GM23248 (cell line): ENCODE data around the gene FSTL1. TPM values are rescaled to one million over a fixed set of nuclear protein-coding genes. Genes with fewer than 3 reads are reported as not detected.

Experiments
- DNase-seq: peaks from one replicate; pipeline ENCODE4 v3.0.0-alpha.2; 2015
- H2AFZ ChIP-seq: fragments of 200-600 bp; sonication (generic); 2 replicates; pipeline ENCODE4 v1.6.1; 2016; ENCODE audit warnings: antibody characterized with exemption
- H3F3A ChIP-seq: fragments of 200-600 bp; sonication (generic); 2 replicates; pipeline ENCODE4 v1.6.1; 2016; ENCODE audit warnings: mild to moderate bottlenecking, antibody characterized with exemption, mixed run types; ENCODE audit not compliant: insufficient read depth
- H3K27ac ChIP-seq: fragments of 200-600 bp; sonication (generic); 2 replicates; pipeline ENCODE4 v1.5.1; 2016; ENCODE audit warnings: mild to moderate bottlenecking
- H3K27me3 ChIP-seq: fragments of 200-600 bp; sonication (generic); replicated peaks from 2 replicates; pipeline ENCODE4 v1.6.1; 2016; ENCODE audit warnings: mild to moderate bottlenecking; ENCODE audit not compliant: insufficient read depth
- H3K36me3 ChIP-seq: fragments of 200-600 bp; sonication (generic); 2 replicates; pipeline ENCODE4 v1.6.1; 2016; ENCODE audit warnings: low read depth, mild to moderate bottlenecking
- H3K4me1 ChIP-seq: fragments of 200-600 bp; sonication (generic); 2 replicates; pipeline ENCODE4 v1.6.1; 2016; ENCODE audit warnings: mild to moderate bottlenecking; ENCODE audit not compliant: insufficient read depth
- H3K4me2 ChIP-seq: fragments of 200-600 bp; sonication (generic); one replicate; pipeline ENCODE4 v1.6.1; 2016; ENCODE audit warnings: mild to moderate bottlenecking; ENCODE audit not compliant: unreplicated experiment
- H3K4me3 ChIP-seq: fragments of 200-600 bp; sonication (generic); 2 replicates; pipeline ENCODE4 v1.5.1; 2016; ENCODE audit warnings: mild to moderate bottlenecking
- H3K79me2 ChIP-seq: fragments of 200-600 bp; sonication (generic); 2 replicates; pipeline ENCODE4 v1.6.1; 2016; ENCODE audit warnings: mild to moderate bottlenecking; ENCODE audit not compliant: insufficient read depth
- H3K9ac ChIP-seq: fragments of 200-600 bp; sonication (generic); 2 replicates; pipeline ENCODE4 v1.6.1; 2016; ENCODE audit warnings: mild to moderate bottlenecking
- H3K9me2 ChIP-seq: fragments of 200-600 bp; sonication (generic); 2 replicates; pipeline ENCODE4 v1.6.1; 2016; ENCODE audit warnings: mixed run types, mild to moderate bottlenecking, moderate library complexity; ENCODE audit not compliant: insufficient read depth
- H3K9me3 ChIP-seq: fragments of 200-600 bp; sonication (generic); one replicate; pipeline ENCODE4 v1.6.1; 2017; ENCODE audit warnings: low read depth
- H4K20me1 ChIP-seq: fragments of 200-600 bp; sonication (generic); 2 replicates; pipeline ENCODE4 v1.6.0; 2016; ENCODE audit not compliant: insufficient read depth
- EZH2 ChIP-seq: fragments of 200-600 bp; sonication (generic); IDR thresholded peaks from 2 replicates; pipeline ENCODE4 v1.6.1; 2018; ENCODE audit warnings: antibody characterized with exemption, mild to moderate bottlenecking; ENCODE audit not compliant: insufficient read depth, poor library complexity, severe bottlenecking
- EZH2phosphoT487 ChIP-seq: fragments of 200-600 bp; sonication (generic); IDR thresholded peaks from 2 replicates; pipeline ENCODE4 v1.6.1; 2018; ENCODE audit warnings: antibody characterized with exemption, moderate library complexity, mild to moderate bottlenecking, low read depth; ENCODE audit not compliant: insufficient read depth
- WGBS, 2 experiments: methylation state at CpG; one replicate each; pipeline ENCODE4 v1.1.6; 2015 to 2017; ENCODE audit warnings: low lambda C conversion rate in 2 of 2, low coverage in 1 of 2; ENCODE audit errors: missing lambda C conversion rate in 2 of 2; 5-methylcytosine and 5-hydroxymethylcytosine counted together
- in situ Hi-C: fragments of 300-500 bp; cut with MboI; formaldehyde crosslinking; loops from 2 replicates; pipeline ENCODE4 v1.15.0; 2020
- polyA plus RNA-seq: library from polyadenylated mRNA; unstranded; fragments of >200 nt; fragmentation: Nextera tagmentation; extraction: Ambion mirVana; gene quantifications from 2 replicates; pipeline ENCODE4 v1.2.1, GENCODE V29; 2016
- total RNA-seq: library from RNA; depleted of rRNA; stranded (reverse); fragments of >200 nt; shearing (Covaris generic); gene quantifications from 2 replicates; pipeline ENCODE4 v1.2.3, GENCODE V29; 2014

The FSTL1 gene
- total and polyA plus RNA-seq, 2 experiments from 2014 or later, result 1,910 to 4,171 TPM

DNA sequence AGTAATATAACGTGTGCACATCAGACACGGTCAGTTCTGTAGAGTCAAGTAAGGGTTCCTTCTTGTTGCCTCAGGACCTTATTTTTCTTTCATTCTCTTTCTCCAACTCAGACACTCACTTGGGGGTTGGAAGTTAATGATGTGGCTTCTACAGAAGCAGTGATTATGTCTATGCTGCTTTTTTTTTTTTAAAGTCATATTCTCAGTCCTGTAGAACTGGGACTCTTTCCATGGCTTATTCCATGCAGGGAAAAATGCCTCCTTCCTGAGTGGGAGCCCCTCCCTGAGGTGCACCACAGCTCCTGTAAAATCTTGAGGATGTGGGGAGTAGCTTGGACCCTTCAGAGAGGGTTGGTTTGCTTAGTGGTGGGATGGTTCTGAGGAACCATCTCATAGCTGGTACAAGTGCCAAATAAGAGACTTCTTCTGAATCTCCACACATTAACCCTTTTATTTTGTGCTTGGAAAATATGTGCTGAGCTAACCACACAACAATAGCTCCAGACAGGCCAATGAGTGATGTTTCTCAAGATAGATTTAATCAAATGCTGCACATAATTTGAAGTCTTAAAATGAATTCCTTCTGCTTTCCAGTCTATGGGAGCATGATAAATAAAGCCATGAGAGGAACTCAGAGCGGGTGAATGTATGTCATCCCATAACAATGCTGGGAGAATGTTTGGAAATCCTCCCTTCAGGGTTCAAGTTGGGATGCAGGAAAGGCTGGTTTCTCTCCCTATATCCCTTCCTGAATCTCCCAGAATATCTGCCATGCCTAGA is 23.3 kb upstream of the FSTL1 start:
- H3K9me2 ChIP-seq, result no peaks in the 10 kb centered on the region
- TF ChIP-seq EZH2, result no peak
- H3K27ac ChIP-seq, result no peak overlapping the region
- peak overlapping the region; percentile 1 for H3K4me2 ChIP-seq
- H3K9me3 ChIP-seq, result no peaks in the 10 kb centered on the region
- in situ Hi-C loops, result no loop called here
- H3K79me2 ChIP-seq, result no peaks in the 10 kb centered on the region
- no peak overlapping the region for H3K4me3 ChIP-seq
- H4K20me1 ChIP-seq, result no peaks in the 10 kb centered on the region
- whole genome bisulfite sequencing, 2 experiments, result 84 to 93% methylated on average over 3 of the region's 3 CpGs
- no peaks in the 10 kb centered on the region for H3K36me3 ChIP-seq
- H2AFZ ChIP-seq, result no peak overlapping the region
- DNase-seq, result no peak
- H3K9ac ChIP-seq, result no peak overlapping the region
- H3K4me1 ChIP-seq, result peaks cover 56% of the 10 kb centered on the region
- peaks cover 30% of the 10 kb centered on the region for H3F3A ChIP-seq
- no peaks in the 10 kb centered on the region for H3K27me3 ChIP-seq

DNA sequence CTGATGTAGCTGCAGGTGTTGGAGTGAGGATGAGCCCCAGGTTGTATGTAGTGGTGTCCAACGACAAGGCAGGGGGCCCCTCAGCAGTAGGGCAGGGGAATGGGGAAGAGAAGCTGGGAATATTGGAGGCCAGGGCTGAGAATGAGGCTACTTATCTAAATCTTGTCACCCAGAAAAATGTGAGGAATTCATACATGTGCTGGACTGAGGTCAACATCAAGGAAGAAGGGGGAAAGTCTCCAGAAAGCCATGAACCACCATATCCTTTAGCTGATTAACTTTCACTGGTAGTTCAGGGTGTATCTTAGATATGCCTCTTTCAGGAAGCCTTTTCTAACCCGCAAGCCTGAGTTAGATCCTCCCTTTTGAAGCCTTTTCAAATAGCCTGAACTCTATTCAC is 22.6 kb upstream of the FSTL1 start:
- in situ Hi-C loops, result no loop called here
- Histone ChIP-seq H3K4me2 (no peak overlapping the region), H3K9ac (no peak overlapping the region)

DNA sequence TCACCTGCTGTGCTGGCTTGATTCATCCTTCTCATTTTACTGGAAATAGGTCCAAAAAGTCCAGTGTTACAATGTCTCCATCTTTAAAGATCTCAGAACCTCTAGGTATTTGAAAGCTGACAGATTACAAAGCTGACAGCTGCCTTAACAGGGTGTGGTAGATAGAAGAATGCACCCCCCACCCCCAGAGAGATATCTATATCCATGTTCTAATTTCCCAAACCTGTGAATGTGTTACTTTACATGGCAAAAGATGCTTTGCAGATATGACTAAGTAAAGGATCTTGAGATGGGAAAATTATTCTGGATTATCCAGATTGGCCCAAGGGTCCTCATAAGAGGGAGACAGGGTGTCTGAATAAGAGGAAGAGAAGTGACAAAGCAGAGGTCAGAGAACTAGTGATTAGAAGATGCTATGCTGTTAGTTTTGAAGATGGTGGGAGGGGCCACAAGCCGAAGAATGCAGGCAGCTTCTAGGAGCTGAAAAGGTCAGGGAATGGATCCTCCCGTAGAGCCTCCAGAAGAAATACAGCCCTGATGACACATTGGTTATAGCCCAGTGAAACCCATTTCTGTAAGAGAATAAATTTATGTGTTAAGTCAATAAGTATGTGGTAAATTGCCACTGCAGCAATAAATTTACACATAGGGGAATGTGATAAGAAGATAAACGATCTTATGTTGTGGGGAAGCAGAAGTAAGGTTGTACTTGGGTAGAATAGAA is 21.5 kb upstream of the FSTL1 start:
- H3K4me3 ChIP-seq, result 0 out of 2 replicates have a peak overlapping the region, but pooled peaks have one; percentile 33
- in situ Hi-C loops, result no loop called here
- 70 to 76% methylated on average over 3 of the region's 3 CpGs for WGBS, 2 experiments
- H3F3A ChIP-seq, result peaks cover 30% of the 10 kb centered on the region
- H3K27me3 ChIP-seq, result no peaks in the 10 kb centered on the region
- H3K4me2 ChIP-seq, result peak overlapping the region; percentile 51
- H4K20me1 ChIP-seq, result no peaks in the 10 kb centered on the region
- no peak for DNase-seq
- TF ChIP-seq EZH2 (no peak), EZH2phosphoT487 (no peak)
- H3K9me3 ChIP-seq, result no peaks in the 10 kb centered on the region
- no peaks in the 10 kb centered on the region for H3K79me2 ChIP-seq
- H3K9me2 ChIP-seq, result no peaks in the 10 kb centered on the region
- no peak overlapping the region for H3K9ac ChIP-seq
- H3K36me3 ChIP-seq, result no peaks in the 10 kb centered on the region
- no peak overlapping the region for H2AFZ ChIP-seq
- H3K4me1 ChIP-seq, result peaks cover 60% of the 10 kb centered on the region
- peak overlapping the region; percentile 29 for H3K27ac ChIP-seq

More for the DNA sequence above, 22.6 kb upstream of the FSTL1 start:
- H3K36me3 ChIP-seq, result no peaks in the 10 kb centered on the region
- DNase-seq, result no peak
- H3K27ac ChIP-seq, result no peak overlapping the region
- peaks cover 30% of the 10 kb centered on the region for H3F3A ChIP-seq
- H3K4me1 ChIP-seq, result peaks cover 60% of the 10 kb centered on the region
- H2AFZ ChIP-seq, result no peak overlapping the region
- no peaks in the 10 kb centered on the region for H3K79me2 ChIP-seq
- no peaks in the 10 kb centered on the region for H3K27me3 ChIP-seq
- no peak for TF ChIP-seq EZH2
- TF ChIP-seq EZH2phosphoT487, result no peak
- H3K9me2 ChIP-seq, result no peaks in the 10 kb centered on the region
- no peak overlapping the region for H3K4me3 ChIP-seq
- H3K9me3 ChIP-seq, result no peaks in the 10 kb centered on the region
- no peaks in the 10 kb centered on the region for H4K20me1 ChIP-seq
- WGBS, 2 experiments, result 96 to 98% methylated on average over 2 of the region's 2 CpGs

DNA sequence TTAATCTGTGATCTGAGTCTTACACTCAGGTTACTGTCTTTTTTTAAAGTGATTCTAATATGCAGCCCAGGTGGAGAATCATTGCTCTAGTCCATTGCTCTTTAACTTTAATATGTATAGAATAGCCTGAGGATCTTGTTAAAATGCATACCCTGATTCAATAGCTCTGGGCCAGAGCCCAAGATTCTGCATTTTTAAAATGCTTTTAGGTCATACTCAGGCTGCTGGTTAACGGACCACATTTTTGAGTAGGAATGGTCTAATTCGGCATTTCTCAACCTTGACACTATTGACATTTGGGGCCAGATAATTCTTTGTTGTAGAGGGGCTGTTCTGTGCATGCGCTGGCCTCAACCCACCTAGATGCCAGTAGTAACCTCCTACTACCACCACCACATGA is 20.9 kb upstream of the FSTL1 start:
- Histone ChIP-seq H3F3A (peaks cover 30% of the 10 kb centered on the region), H3K4me2 (peak overlapping the region; percentile 51), H3K9me2 (no peaks in the 10 kb centered on the region), H2AFZ (no peak overlapping the region), H3K27ac (peak overlapping the region; percentile 29), H3K4me3 (peak overlapping the region; percentile 33), H3K27me3 (no peaks in the 10 kb centered on the region), H3K79me2 (no peaks in the 10 kb centered on the region), H3K4me1 (peaks cover 60% of the 10 kb centered on the region), H3K9me3 (no peaks in the 10 kb centered on the region), H4K20me1 (no peaks in the 10 kb centered on the region), H3K9ac (no peak overlapping the region), H3K36me3 (no peaks in the 10 kb centered on the region)
- DNase-seq, result peak; percentile 74
- WGBS, 2 experiments, result 32 to 34% methylated on average over 3 of the region's 3 CpGs
- in situ Hi-C loops, result no loop called here
- TF ChIP-seq EZH2, result no peak
- no peak for TF ChIP-seq EZH2phosphoT487
